ENCODE results near the gene RRH.
"Not testable (repeated sequence)": the region's sequence is repeated elsewhere in the genome, so short reads cannot be mapped to it uniquely, and the experiment has no call there.

Gene RRH, protein sequence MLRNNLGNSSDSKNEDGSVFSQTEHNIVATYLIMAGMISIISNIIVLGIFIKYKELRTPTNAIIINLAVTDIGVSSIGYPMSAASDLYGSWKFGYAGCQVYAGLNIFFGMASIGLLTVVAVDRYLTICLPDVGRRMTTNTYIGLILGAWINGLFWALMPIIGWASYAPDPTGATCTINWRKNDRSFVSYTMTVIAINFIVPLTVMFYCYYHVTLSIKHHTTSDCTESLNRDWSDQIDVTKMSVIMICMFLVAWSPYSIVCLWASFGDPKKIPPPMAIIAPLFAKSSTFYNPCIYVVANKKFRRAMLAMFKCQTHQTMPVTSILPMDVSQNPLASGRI

DNA sequence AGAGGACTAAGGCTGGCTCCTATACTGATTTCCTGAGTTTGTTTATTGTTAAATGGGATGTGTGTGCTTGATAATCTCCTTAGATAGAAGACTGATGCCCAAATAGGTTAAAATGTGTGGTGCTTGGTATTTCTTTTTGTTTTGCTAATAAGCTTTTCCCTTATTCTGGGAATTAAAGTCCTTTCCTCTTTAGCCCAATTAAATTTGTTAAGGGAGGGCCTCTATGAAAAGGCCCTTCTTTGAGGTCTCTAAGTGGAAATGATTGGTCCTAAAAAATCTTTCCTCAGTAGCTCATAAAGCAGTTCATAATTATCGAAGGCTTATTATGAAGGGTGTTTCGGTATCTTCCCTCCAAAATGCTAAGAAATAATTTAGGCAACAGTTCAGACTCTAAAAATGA, at the start of gene RRH:
TSS of gene RRH (plus strand) at position 301 of the 400 bp plus-strand sequence. CDS start at position 357, 56 bp downstream.
- DNase-seq: no peak

DNA sequence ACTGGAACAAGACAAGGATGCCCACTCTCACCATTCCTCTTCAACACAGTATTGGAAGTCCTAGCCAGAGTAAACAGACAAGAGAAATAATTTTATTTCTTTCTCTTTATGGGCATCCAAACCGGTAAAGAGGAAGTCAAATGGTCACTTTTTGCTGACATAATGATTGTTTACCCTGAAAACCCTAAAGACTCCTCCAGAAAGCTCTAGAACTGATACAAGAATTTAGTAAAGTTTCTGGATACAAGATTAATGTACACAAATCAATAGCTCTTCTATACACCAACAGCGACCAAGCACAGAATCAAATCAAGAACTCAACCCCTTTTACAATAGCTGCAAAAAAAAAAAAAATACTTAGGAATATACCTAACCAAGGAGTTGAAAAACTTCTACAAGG, 45.7 kb upstream of the RRH start:
- not testable (repeated sequence) for DNase-seq

DNA sequence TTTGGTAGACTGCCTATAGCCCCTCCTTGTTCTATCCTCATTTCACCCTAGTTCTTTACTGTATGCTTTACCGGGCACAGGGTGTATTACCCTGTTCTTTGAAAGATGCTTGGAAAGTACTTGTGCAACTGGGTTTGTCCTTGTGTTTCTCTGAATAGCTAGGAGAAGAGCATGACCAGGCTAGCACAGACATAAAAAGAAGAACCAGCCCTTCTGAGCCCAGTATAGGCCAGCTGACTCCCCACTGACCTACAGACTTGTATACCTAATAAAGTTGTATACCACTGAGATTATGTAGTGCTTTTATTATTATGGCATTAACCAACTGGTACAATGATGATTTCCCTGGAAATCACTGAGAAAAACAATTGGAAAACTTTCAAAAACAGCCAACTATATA, 40.9 kb upstream of the RRH start:
- no peak for DNase-seq

DNA sequence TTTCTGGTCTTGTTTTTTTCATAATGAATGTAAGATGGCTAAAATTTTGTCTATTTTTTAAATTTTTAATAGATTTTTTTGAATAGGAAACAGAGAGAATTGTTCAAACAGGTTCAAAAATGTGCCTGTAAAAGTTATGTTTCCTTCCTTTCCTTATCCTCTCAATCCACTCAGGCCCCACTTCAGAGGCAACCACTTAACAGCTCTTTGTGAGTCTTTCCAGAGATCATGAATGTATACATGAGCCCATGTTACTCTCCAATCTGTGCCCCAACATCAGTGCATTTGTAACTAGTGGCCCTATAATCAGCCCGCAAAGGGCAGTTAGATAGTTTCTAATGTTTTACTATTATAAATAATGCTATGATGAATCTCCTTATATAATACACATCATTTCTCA, 40.0 kb upstream of the RRH start:
- no peak for DNase-seq

DNA sequence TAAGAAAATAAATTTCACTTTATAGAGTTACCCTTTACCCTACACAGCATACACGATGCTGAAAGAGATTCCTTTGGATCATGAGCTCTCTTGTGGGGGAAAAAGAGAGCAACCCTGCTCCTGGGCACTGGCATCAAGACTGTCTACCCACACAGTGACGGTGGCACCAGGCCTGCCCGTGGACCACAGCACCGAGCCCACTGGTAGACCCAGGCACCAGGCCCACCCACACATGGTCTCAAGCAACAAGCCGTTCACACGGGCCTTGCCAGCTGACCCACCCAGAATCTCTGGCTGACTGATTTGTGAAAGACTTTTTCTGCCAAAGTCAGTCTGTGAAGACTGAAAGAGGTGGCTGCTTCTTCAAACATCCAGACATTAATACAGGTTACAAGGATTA, 32.7 kb upstream of the RRH start:
- no peak for DNase-seq

DNA sequence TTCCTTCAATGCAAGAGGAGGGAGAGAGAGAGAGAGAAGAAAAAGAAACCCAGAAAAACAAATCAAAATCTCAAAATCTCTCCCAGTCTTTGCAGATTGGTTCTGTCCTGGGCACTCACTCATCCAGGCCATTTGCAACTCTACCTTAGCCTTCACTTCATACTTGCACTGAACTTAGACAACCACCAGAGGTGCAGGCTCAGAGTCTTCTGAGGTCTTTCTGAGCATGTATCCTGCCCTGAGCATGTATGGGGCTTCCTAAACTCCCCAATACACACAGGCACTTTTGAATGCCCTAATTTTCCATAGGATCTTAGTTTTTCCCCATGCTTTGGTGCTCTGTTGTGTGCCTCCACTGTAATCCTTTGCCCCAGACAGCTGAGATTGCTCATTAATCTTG, 28.9 kb upstream of the RRH start:
- no peak for DNase-seq

DNA sequence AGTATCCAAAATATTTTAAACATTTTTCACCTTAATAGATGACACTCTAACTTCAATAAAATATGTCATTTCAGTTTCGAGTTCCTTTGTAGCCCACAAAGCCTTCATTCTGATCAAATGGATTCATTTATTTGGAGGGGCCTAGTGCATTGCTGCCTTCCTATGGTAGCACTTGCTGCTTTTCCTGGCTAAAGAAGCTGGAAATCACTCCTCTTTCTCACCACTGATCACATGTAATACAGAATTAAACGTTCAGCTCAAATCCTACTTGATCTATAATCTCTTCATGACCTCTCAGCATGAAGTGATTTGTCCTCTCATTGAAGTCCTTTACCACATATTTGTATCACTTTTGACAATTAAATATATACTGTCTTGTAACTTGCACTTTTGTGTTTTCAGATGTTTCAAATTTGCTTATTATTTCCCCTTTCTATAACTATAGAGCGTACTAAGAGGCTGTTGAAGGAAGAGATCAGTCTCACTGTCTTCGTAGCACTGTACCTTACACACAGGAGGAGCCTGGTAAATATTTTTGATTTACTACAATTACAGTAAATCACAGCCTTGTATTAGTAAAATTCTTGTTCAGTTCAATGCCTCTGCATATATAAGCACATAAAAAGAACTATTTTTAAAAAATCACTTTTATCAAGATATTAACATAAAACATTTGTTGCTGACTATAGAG, 26.5 kb upstream of the RRH start:
- no peak for DNase-seq

DNA sequence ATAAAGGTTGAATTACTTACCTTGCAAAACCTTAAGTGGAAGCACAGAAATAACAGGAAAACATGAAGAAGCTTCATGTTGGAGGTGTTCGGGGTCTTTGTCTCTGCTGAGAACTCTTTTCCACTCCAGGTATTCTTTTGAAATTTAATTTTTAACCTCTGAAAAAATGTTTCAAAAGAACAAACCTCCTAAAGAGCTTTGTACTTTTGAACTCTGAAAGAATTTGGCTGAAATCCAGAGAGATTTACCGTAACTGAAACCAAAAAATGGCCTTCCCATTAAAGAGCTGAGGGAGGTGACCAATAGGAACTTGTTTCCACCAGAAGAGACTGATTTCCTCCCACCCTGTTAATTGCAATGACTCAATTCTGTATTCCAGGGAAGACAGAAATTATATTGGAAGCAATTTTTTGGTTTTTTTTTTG, 25.9 kb upstream of the RRH start, which contains the start of gene CFI:
TSS of gene CFI (minus strand) at position 105 of the 425 bp plus-strand sequence. CDS start at position 77, 28 bp downstream.
- no peak for DNase-seq

DNA sequence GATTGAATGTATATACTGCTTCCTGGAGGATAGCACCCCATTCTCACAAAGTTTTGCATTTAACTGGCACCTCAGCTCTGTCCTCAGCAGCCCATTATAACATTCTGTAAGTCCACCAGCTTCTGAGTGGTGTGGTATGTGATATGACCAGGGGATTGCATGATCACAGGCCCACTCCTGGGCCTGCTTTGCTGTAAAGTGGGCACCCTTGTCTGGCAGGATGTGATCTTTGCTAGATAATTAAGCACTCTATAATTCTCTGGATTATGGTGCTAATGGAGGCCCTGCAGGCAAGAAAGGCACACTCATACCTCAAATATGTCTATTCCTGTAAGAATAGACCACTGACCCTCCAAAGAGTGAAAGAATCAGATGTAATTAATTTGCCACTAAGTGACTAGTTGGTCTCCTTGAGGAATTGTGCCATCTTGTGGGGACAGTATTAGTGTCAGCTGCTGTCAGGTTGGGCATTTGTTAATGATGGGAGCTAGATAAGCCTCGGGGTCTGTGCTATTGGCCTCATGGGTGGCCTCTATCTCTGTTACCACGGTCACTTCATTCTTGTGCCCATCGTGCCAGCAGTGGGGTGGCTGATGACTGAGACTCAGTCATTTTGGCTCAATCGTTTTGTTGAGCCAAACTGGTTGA, 23.7 kb upstream of the RRH start:
- DNase-seq: peak; percentile 24

DNA sequence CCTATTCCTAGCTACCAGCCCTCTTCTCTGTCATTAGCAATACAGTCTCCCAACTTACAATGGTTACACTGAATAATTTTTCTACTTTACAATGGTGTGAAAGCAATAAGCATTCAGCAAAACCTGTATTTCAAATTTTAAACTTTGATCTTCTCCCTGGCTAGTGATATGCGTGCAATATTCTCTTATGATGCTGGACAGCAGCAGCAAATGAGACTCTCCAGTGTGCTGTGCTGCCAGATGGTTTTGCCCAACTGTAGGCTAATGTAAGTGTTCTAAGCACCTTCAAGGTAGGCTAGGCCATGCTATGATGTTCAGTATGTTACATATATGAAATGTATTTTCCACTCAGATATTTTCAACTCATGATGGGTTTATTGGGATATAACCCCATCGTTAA, 18.1 kb upstream of the RRH start:
- DNase-seq: no peak

DNA sequence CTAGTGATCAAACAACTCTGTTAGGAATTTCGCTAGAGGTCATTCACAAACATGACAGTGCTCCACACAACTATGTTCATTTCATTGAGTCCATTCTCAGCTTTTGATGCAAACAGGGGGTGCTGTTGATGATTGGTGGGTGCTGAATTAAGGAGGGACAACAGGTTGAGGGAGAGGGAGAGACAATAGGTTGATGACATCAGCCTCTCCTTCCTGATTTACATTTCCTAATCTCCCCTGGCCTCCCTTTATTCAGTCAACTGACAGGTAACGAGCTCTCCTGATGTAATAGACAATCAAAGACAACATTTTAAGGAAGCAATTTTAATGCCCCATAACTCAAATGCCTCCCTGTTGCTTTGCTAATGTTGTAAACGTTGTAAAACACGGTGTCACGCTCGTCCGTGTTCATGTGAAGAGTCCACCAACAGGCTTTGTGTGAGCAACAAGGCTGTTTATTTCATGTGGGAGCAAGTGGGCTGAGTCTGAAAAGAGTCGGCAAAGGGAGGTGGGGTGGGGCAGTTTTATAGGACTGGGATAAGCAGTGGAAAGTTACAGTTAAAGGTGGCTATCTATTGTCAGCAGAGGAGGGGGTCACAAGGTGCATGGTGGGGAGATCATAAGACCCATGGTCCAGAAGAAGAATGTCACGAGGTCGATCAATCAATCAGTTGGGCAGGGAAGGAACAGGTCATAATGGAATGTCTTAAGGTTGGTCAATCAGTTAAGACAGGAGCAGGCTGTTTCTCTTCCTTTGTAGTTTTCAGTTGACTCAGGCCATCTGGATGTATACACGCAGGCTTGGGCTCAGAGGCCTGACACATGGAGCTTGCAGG, 17.0 kb upstream of the RRH start:
- no peak for DNase-seq

DNA sequence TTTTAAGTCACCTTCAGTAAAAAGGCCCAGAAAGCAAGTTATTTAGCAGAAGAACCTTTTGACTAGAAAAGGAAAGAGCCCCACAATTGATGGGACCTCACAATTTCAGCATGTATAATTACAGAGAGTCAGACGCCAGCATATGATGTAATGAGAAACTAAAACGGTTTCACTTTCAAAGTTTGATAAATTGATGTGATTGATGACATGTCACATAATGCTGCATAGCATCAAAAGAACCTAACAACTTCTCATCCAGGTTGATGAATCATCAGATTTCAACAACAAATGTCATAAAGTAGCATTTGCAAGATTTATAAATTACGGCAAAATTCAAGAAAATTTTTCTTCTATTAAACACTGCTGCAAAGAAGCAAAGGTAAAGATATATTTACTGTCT, 16.1 kb upstream of the RRH start:
- no peak for DNase-seq

DNA sequence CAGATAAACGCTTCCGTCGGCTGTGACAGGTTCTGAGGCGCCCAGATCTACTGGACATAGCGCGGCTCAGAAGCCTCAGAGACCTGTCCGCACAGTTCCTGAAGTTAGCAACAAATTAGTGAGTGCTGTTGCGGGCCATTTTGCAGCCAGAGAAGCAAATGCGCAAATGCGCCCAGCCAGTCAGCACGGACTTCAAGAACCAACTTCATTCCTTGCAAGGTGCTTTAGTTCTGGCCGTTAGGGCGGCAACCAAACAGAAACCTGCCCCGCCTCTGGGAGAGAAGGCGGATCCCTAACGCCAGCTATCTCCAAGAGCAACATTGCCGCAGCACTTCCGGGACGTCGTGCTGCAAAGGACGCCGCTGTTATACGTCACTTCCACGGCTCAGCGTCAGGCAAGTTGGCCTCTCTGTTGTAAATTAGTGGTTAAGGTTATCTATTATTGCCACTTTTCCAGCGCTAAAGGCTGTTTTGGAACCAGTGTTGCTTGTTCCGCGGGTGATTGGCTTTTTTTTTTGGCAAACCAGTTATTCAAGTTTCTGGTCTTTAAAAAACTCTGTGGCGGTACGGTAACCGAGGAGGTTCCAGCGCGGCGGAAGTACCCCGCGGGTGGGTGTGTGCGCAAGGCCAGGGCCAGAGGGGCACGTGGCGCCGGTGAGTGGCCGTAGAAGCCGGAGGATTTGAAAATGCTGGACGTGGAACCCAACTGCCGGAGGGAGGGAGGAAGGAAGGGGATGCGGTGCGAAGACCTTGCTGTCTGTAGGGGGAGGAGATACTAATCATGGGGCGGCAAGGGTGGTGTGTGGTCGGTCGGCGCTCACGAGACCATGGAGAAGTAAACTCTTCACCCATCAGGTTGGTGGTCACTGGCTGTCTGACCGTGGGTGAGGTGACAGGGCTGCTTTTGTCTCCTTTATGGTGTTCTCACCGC, 12.4 kb upstream of the RRH start, which contains the start of gene GAR1:
TSS of gene GAR1 (plus strand) at position 612 of the 931 bp plus-strand sequence. CDS start 403 bp downstream, outside the sequence.
- peak; percentile 92 for DNase-seq

DNA sequence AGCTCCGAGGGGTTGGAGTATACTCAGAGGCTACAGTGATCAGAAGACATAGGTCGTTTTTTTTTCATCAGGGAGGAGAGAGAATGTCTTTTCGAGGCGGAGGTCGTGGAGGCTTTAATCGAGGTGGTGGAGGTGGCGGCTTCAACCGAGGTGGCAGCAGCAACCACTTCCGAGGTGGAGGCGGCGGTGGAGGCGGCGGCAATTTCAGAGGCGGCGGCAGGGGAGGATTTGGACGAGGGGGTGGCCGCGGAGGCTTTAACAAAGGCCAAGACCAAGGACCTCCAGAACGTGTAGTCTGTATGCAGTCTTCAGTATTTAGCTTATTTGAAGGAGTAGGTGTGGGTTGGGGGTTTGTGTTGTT, 11.7 kb upstream of the RRH start:
- no peak for DNase-seq

DNA sequence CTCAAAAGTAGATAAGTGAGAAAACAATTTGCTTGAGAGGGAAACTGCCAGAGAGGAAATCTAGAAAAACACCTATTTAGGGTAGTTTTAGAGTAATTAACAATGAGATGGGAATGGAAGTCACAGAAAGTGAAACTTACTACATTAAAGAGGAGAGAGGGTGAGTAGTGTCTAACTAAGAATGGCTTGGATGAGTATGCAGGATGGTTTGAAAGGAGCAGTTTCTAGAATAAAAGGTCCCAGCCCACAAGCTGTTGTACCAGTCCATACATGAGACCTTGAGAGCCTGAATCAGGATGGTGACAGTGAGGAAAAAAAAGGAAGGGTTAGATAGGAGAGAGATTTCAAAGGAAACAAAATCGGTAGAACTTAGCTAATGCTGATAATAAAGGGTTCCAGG, 10.9 kb upstream of the RRH start:
- no peak for DNase-seq

DNA sequence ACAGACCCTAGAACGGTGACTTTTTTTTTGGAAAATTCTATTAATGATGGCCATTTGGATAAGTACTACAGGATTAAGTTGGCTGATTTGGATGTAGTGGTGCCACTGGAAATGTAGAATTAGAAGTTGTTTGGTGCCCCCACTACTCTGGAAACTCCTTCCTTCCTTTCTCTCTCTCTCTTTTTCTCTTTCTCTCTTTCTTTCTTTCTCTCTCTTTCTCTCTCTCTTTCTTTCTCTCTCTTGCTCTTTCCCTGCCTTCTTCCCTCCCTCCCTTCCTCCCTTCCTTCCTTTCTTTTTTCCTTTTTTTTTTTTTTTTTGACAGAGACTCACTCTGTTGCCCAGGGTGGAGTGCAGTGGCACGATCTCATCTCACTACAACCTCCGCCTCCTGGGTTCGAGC, 9.5 kb upstream of the RRH start:
- DNase-seq: no peak

DNA sequence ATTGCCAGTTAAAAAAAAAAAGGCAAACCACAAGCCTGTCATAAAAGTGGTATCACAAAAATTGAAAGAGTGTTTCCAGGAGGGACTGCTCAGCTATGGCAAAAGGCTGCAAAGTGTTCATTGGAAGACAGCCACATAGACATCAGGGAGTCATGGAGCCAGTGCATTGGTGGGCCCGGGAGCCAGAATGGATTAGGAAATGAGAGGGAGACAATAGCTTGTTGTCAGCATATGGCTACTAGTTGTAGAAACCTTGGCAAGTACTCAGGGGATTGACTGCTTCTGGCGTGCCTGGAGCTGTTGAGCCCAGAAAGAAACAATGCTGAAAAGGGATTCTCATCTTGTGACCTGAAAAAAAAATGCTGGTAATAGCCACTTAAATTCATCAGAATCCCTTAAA, 7.2 kb upstream of the RRH start:
- no peak for DNase-seq

DNA sequence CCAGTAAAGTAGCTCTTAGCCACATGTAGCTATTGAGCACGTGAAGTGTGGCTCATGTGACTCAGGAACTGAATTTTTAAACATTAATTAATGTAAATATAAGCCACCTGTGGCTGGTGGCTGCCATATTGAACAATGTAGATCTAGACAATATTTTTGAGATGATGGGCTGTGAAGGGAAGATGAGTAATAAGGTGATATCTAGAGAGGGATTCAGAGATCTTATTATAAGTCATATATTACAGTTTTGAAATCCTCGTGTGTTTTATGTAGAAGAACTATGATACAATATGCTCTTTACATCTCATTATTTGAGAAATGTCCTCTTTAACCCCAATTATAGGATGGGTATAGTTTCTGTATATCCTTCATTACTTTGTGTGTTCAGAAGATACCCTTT, 6.6 kb upstream of the RRH start:
- no peak for DNase-seq

DNA sequence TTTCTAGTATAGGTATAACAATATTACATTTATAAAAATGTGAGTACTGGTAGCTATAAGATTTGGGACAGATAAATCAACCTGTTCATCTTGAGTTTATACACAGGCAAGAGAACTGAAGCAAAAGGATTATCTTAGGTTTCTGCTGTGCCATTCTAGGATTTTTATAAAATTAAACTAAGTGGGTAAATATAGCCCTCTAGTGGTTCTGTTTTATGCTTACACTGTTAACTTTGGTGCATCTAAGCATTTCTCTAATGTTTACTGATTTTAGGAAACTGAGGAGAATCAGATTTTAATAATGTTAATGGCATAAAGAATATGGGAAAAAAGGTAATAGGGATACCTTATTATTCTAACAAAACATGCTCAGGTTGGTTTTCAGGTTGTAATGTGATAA, 1.1 kb upstream of the RRH start:
- peak; percentile 6 for DNase-seq

DNA sequence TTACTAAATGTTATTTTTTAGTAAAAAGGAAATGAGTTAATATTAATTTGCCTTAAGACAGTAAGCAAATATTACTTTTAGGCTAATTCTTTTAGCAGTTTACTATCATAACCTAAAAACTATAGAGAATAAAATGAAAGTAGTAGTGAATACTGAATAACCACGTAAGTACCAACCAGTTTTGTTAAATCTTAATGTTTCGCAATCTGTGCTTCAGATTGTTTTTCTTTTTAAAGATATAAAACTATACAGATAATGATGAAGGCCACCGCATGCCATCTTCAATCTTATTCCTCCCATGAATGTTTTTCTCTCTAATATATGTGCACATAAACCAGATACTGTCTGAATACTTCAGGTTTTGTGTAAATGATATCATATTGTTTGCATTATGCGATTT, 6.0 kb downstream of the RRH start:
- no peak for DNase-seq

DNA sequence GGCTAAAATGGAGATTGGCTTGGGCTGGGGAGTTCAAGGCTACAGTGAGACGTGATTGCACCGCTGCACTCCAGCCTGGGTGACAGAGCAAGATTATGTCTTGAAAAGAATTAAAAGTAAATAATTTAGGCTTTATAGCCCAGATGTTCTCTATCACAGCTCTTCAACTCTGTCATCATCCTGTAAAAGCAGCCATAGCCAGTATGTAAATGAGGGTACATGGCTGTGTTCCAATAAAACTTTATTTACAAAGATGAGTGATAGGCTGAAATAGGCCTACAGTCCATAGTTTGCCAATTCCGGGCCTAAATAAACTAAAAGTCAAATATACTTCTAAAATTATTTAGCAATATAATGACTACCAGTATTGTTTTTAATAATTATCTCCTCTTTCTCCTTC, 9.2 kb downstream of the RRH start:
- DNase-seq: no peak

Measured in NCI-H1092 treated with DMSO at 0.1 percent for 48 hours (cell line).